ENCODE measurements around the gene LMNTD1.

- no peak for TF ChIP-seq CTCF (IDR thresholded peaks at IDR 0.05)
- no peak for TF ChIP-seq POLR2A (IDR thresholded peaks at IDR 0.05)
Measured at GRCh38 chr12:25524366-25524765, 28.7 kb downstream of the LMNTD1 start.
